GM19099 (cell line): ENCODE results near the gene EXOC3.

Experiments used
- POLR2A ChIP-seq: IDR thresholded peaks from 3 replicates; pipeline ENCODE4 v1.6.1; 2011; ENCODE audit warnings: low read depth; ENCODE audit not compliant: insufficient read length; ENCODE audit errors: extremely low read depth

The EXOC3 gene

DNA sequence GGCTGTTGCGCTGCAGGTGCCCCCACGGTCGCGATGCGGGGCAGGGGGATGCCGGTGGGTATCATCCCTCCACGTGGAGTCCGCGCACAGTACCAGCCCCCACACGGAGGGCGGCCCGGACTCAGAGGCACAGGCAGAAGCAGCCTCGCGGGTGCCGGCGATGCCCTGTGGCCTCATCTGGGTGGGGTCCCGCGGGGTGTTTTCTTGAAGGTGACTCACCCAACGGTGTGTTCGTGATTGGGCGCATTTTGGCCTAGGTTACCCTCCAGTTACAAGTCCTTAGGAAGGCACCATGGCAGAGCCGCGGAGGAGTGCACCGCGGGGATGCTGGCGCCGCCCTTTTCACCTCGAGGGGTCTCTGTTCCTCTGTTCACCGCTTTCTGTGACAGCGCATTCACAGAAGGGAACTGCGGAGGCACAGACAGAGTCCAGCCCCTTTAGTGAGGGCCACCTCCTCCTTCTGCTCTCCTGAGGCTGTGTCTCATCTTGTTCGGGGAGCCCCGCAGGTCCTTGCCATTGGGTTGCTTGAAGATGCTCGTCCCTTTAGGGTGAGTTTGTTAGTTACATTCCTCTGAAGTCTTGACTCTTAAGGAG, 21.6 kb upstream of the EXOC3 start:
- no peak for TF ChIP-seq POLR2A

DNA sequence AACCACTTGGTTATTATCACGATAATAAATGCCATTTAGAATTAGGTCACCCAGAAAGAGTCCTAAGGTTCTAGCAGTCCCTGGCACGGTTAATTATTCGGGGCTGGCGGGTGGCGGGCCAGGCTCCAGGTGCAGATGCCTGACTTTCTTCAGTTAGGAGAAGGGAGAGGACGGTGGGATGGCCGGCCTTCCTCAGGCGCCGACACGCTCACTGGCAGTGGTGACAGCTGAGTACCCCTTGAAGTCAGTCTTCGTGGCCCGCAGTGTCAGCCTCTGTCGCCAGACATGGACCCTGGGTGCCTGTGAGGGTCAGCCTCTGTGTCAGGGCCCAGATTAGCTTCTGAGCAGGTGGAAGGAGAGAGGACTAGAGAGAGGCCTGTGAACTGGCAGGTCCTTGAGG, 21.1 kb upstream of the EXOC3 start:
- TF ChIP-seq POLR2A = no peak

GRCh38 chr5:422323-423232, 20.4 kb upstream of the EXOC3 start:
- TF ChIP-seq POLR2A = no peak

- no peak for TF ChIP-seq POLR2A
Observed at GRCh38 chr5:423233-423565, 19.8 kb upstream of the EXOC3 start.

GRCh38 chr5:423626-424261, 19.2 kb upstream of the EXOC3 start:
- TF ChIP-seq POLR2A = no peak

DNA sequence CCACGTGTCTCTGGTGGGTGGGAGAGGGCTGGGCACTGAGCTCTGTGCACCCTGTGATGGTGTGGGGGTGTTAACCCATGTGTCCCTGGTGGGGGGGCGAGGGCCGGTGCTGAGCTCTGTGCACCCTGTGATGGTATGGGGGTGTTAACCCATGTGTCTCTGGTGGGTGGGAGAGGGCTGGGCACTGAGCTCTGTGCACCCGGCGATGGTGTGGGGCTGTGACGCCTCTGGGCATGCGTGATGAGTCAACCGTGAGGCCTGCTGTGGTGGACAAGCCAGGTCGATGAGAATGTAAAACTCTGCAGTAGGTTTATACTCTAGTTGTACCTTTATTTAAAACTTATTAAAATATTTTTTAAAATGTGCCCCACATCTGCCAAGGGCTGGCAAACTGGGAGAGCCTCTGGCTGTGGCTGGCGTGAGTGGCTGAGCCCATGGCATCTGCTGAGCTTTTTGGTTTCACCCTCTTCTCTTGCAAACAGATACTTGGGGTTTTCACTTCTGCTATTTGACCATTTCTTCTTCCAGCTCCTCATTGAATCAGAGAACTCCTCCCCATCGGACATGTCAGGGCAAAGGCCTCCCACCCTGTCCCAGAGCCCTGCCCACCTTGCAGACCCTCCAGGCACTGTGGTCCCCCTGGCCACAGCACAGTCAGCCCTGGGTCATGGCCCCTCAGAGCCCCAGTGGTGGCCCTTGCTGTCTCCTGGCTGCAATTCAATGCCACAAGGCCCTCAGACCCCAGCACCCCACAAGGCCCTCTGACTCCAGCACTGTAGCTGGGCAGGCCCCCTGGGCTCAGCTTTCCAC, 18.5 kb upstream of the EXOC3 start:
- peak; percentile 27 for TF ChIP-seq POLR2A

GRCh38 chr5:425714-426113, 17.3 kb upstream of the EXOC3 start:
- no peak for TF ChIP-seq POLR2A

DNA sequence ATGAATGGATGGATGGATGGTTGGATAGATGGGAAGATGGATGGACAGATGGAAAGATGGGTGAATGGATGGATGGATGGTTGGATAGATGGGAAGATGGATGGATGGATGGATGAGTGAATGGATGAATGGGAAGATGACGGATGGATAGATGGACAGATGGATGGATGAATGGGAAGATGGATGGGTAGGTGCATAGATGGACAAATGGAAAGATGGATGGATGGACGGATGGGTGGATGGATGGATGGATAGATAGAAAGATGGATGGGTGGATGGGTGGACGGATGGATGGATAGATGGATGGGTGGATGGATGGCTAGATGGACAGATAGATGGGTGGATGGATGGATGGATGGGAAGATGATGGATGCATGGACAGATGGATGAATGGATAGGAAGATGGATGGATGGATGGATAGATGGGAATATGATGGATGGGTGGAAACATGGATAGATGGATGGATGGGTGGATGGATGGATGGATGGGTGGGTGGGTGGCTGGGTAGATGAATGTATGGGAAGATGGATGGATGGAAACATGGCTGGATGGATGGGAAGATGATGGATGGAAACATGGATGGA, 16.5 kb upstream of the EXOC3 start:
- TF ChIP-seq POLR2A = no peak

GRCh38 chr5:427415-428087, 15.4 kb upstream of the EXOC3 start:
- no peak for TF ChIP-seq POLR2A

DNA sequence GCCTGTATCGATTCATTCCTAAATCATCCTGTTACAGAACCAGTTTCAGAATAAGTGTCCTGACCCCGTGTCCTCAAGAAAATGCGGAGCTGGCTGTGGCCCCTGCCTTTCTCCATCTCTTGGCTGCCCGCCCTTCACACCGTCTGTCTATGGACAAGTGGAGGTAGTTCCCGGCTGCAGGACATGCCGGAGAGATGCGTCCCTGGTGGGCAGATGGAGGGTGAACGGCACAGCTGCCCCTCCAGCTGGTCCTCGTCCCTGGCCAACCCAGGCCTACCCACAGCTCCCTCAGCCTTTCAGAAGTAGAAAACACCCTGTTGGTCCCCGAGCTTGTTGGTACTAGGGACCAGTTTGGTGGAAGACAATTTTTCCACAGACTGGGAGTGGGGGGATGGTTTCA, 14.8 kb upstream of the EXOC3 start:
- TF ChIP-seq POLR2A = no peak

DNA sequence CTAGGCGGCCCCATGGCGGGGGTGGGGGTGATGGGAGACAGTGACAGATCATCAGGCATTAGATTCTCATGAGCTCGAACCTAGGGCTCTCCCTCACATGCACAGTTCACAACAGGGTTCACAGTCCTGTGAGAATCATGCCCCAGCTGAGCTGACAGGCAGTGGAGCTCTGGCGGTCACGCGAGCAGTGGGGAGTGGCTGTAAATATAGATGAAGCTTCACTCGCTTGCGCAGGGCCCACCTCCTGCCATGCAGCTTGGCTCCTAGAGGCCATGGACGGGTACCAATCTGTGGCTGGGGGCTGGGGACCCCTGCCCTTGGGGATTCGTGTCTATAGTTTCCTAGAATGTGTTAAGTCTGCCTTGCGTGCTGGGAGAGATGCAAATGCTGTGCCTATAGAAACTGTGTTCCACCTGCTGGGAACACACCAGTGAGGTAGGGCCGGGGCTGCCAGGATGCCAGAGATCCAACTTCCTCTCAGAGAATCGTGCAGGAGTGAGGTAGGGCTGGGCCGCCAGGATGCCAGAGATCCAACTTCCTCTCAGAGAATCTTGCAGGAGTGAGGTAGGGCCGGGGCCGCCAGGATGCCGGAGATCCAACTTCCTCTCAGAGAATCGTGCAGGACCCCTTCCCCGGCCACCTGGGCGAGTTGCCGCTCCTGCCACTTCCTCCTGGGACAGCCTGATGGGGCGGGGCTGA, 14.1 kb upstream of the EXOC3 start:
- TF ChIP-seq POLR2A = no peak

DNA sequence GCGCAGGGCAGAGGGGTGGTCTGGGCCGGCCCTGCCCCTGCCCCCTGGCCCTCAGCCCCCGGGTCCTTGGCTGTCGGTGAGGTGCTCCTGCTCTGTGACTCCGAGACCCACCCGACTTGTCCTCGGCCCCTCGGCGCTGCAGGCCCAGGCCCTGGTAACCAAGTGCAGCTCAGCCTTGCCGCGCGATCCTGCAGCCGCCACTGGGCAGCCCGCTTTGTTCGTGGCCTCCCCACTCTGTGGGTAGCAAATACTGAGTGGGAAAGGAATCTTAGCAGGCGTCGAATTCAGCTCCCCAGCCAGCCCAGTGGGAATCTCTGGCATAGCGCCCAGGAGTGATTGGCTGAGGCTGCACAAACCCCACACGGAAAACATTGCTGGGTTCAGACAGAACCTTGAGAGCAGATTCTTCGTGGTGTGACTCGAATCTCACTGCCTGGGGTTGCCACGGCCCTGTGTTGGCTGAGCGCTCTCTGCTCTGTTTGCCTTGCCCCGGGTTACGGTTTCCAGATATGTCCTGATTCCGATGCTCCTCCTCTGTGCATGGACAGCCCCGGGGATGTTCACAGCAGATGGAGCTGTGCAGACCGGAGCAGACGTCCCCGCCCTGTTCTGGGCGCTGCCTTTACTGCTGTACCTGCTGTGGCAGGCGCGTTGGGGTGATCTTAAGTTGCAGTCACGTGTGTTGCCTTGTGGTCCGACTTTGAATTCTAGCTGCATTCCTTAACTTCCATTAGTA, 13.4 kb upstream of the EXOC3 start:
- no peak for TF ChIP-seq POLR2A
